Hepatocyte (in vitro differentiated cells): ENCODE measurements around the gene KLRK1. TPM values are rescaled to one million over a fixed set of nuclear protein-coding genes. Genes with fewer than 3 reads are reported as not detected.

ENCODE experiments used
- DNase-seq: peaks from one replicate; pipeline ENCODE4 v3.0.0-alpha.2; 2016; ENCODE audit warnings: low spot score
- H2AFZ ChIP-seq: fragments of 200-600 bp; sonication (generic); 2 replicates; pipeline ENCODE4 v1.6.0; 2016; ENCODE audit warnings: antibody characterized with exemption, mild to moderate bottlenecking
- H3K27ac ChIP-seq: fragments of 200-600 bp; sonication (generic); 2 replicates; pipeline ENCODE4 v1.5.1; 2016; ENCODE audit warnings: mild to moderate bottlenecking
- H3K27me3 ChIP-seq: fragments of 200-600 bp; sonication (generic); 2 replicates; pipeline ENCODE4 v1.6.1; 2016
- H3K36me3 ChIP-seq: fragments of 200-600 bp; sonication (generic); replicated peaks from 2 replicates; pipeline ENCODE4 v1.5.1; 2016; ENCODE audit warnings: low read depth; ENCODE audit not compliant: insufficient read depth
- H3K4me1 ChIP-seq: fragments of 200-600 bp; sonication (generic); 2 replicates; pipeline ENCODE4 v1.5.1; 2016; ENCODE audit warnings: mild to moderate bottlenecking, moderate library complexity; ENCODE audit not compliant: insufficient read depth
- H3K4me2 ChIP-seq: fragments of 200-600 bp; sonication (generic); 2 replicates; pipeline ENCODE4 v1.6.0; 2016
- H3K4me3 ChIP-seq: fragments of 200-600 bp; sonication (generic); 2 replicates; pipeline ENCODE4 v1.5.1; 2016; ENCODE audit warnings: mild to moderate bottlenecking
- H3K79me2 ChIP-seq: fragments of 200-600 bp; sonication (generic); 2 replicates; pipeline ENCODE4 v1.6.0; 2017; ENCODE audit warnings: mild to moderate bottlenecking
- H3K9me2 ChIP-seq: fragments of 200-600 bp; sonication (generic); replicated peaks from 2 replicates; pipeline ENCODE4 v1.6.0; 2017; ENCODE audit warnings: mild to moderate bottlenecking; ENCODE audit not compliant: insufficient read depth
- H3K9me3 ChIP-seq: fragments of 200-600 bp; sonication (generic); 2 replicates; pipeline ENCODE4 v1.5.1; 2016; ENCODE audit warnings: low read depth, mild to moderate bottlenecking
- H4K20me1 ChIP-seq: fragments of 200-600 bp; sonication (generic); 2 replicates; pipeline ENCODE4 v1.6.0; 2016; ENCODE audit warnings: mild to moderate bottlenecking; ENCODE audit not compliant: insufficient read depth, poor library complexity, severe bottlenecking
- CTCF ChIP-seq: fragments of 200-600 bp; sonication (generic); IDR thresholded peaks from 2 replicates; pipeline ENCODE4 v1.5.1; 2016; ENCODE audit warnings: antibody characterized with exemption, mild to moderate bottlenecking; ENCODE audit not compliant: poor library complexity
- EZH2 ChIP-seq: fragments of 200-600 bp; sonication (generic); IDR thresholded peaks from 2 replicates; pipeline ENCODE4 v1.6.1; 2016; ENCODE audit warnings: antibody characterized with exemption, mild to moderate bottlenecking, borderline replicate concordance
- EZH2phosphoT487 ChIP-seq: fragments of 200-600 bp; sonication (generic); IDR thresholded peaks from one replicate; pipeline ENCODE4 v1.6.1; 2018; ENCODE audit warnings: antibody characterized with exemption, mild to moderate bottlenecking, low read depth, moderate library complexity; ENCODE audit not compliant: unreplicated experiment, severe bottlenecking
- WGBS: methylation state at CpG from one replicate; pipeline ENCODE4 v1.1.6; 2016; ENCODE audit warnings: low lambda C conversion rate; ENCODE audit errors: missing lambda C conversion rate; 5-methylcytosine and 5-hydroxymethylcytosine counted together
- polyA plus RNA-seq: library from polyadenylated mRNA; unstranded; fragments of >200 nt; fragmentation: Nextera tagmentation; extraction: Ambion mirVana; gene quantifications from 2 replicates; pipeline ENCODE4 v1.2.1, GENCODE V29; 2016
- total RNA-seq: library from RNA; depleted of rRNA; stranded (reverse); fragments of >200 nt; gene quantifications from 2 replicates; pipeline ENCODE4 v1.2.3, GENCODE V29; 2014

KLRK1 gene
- total and polyA plus RNA-seq, 2 experiments from 2014 or later, result 0.23 TPM; not detected in 1

- no peaks in the 10 kb centered on the region for H3K36me3 ChIP-seq
- no peaks in the 10 kb centered on the region for H4K20me1 ChIP-seq
- H3K27ac ChIP-seq, result no peak within 1 kb of the TSS
- H3K4me3 ChIP-seq, result no peak within 1 kb of the TSS
- H3K9me3 ChIP-seq, result no peaks in the 10 kb centered on the region
- no peak for DNase-seq
- no peak within 1 kb of the TSS for H2AFZ ChIP-seq
- no peaks in the 10 kb centered on the region for H3K27me3 ChIP-seq
- H3K79me2 ChIP-seq, result no peaks in the 10 kb centered on the region
- H3K4me2 ChIP-seq, result no peak within 1 kb of the TSS
- WGBS, result 0% methylated on average over 1 of the region's 1 CpG
- TF ChIP-seq EZH2, result no peak
- TF ChIP-seq CTCF, result no peak
- no peak for TF ChIP-seq EZH2phosphoT487
- H3K4me1 ChIP-seq, result no peaks in the 10 kb centered on the region
- H3K9me2 ChIP-seq, result no peaks in the 10 kb centered on the region
These were observed 19.6 kb upstream of the KLRK1 start, which contains the start of gene KLRC4 for GRCh38 chr12:10409392-10409791. Gene KLRC4, minus strand, starts transcription at chr12:10409757. Its CDS starts 182 bp downstream, at chr12:10409575.

GRCh38 chr12:10408842-10409241 is 19.0 kb upstream of the KLRK1 start:
- Histone ChIP-seq H3K4me3 (no peak overlapping the region), H2AFZ (no peak overlapping the region), H3K4me2 (no peak overlapping the region), H4K20me1 (no peaks in the 10 kb centered on the region), H3K27ac (no peak overlapping the region), H3K4me1 (no peaks in the 10 kb centered on the region), H3K36me3 (no peaks in the 10 kb centered on the region), H3K27me3 (no peaks in the 10 kb centered on the region), H3K9me2 (no peaks in the 10 kb centered on the region), H3K9me3 (no peaks in the 10 kb centered on the region), H3K79me2 (no peaks in the 10 kb centered on the region)
- WGBS, result 60% methylated on average over 3 of the region's 3 CpGs
- DNase-seq, result no peak
- TF ChIP-seq EZH2 (no peak), EZH2phosphoT487 (no peak), CTCF (no peak)

- no peaks in the 10 kb centered on the region for H3K9me2 ChIP-seq
- no peaks in the 10 kb centered on the region for H3K36me3 ChIP-seq
- TF ChIP-seq EZH2 (no peak), EZH2phosphoT487 (no peak), CTCF (no peak)
- H3K79me2 ChIP-seq, result no peaks in the 10 kb centered on the region
- H4K20me1 ChIP-seq, result no peaks in the 10 kb centered on the region
- no peak overlapping the region for H3K4me3 ChIP-seq
- H3K9me3 ChIP-seq, result no peaks in the 10 kb centered on the region
- H3K4me1 ChIP-seq, result no peaks in the 10 kb centered on the region
- no peak overlapping the region for H2AFZ ChIP-seq
- no peak for DNase-seq
- no peak overlapping the region for H3K4me2 ChIP-seq
- H3K27ac ChIP-seq, result no peak overlapping the region
- whole genome bisulfite sequencing, result 84% methylated on average over 4 of the region's 4 CpGs
- no peaks in the 10 kb centered on the region for H3K27me3 ChIP-seq
These were observed 16.9 kb upstream of the KLRK1 start for GRCh38 chr12:10406725-10407124.

- Histone ChIP-seq H4K20me1 (no peaks in the 10 kb centered on the region), H3K9me3 (no peaks in the 10 kb centered on the region), H3K4me1 (no peaks in the 10 kb centered on the region), H3K4me2 (no peak overlapping the region), H2AFZ (no peak overlapping the region), H3K27ac (no peak overlapping the region), H3K36me3 (no peaks in the 10 kb centered on the region), H3K27me3 (no peaks in the 10 kb centered on the region), H3K9me2 (no peaks in the 10 kb centered on the region), H3K79me2 (no peaks in the 10 kb centered on the region), H3K4me3 (no peak overlapping the region)
- no peak for DNase-seq
- TF ChIP-seq EZH2, result no peak
- TF ChIP-seq CTCF, result no peak
- no peak for TF ChIP-seq EZH2phosphoT487
- WGBS, result 93% methylated on average over 5 of the region's 5 CpGs
These were observed 15.5 kb upstream of the KLRK1 start for GRCh38 chr12:10405294-10405693.
